ACHN (cell line): ENCODE data around the gene TBX20.
"Not testable (repeated sequence)": the region's sequence is repeated elsewhere in the genome, so short reads cannot be mapped to it uniquely, and the experiment has no call there.

Experiments
- DNase-seq: peaks from one replicate; pipeline ENCODE4 v3.0.0-alpha.2; 2015
- in situ Hi-C: cut with HindIII; loops from 2 replicates; pipeline ENCODE4 v1.10.0; 2017; ENCODE audit warnings: low sequenced_read_pairs, low pct_ligation_motif_present, low pct_unique_long_range_greater_than_20kb

Gene TBX20

DNA sequence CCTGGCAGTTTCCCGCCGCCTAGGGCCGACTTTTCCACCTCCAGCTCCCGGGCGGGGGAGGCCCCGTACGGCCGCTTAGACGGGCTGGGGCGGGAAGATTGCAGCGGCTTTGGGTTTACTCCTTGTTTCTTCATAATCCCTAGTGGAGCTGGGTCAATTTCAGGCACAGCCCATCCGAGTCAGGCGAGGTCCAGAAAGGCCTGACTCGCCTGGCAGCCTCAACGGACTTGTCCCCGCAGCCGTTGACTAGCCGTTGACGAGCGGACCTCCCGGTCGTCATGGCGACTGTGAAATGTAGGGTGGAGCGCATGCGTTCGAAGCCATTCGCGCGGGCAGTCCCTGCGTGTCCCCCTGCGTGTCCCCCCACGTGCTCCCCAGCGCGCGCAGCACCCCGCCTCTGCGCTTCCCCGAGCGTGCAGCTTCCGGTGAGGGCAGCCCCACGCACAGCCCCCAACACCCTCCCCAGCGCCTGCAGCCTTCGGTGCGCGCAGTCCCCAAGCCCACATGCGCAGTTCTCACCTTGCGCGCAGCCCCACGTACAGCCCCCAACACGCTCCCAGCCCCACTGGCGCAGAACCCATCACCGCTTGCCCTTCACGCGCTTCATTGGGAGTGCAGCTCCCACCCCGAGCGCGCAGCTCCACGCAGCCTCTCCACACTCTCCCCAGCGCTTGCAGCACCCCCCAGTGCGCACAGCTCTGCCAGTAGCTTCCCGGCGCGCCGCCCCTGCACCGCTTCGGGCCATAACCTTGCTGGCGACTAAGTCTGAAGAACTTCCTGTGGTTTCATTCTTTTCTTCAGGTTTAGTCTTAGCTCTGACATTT, 67.8 kb downstream of the TBX20 start:
- DNase-seq = peak; percentile 88
- in situ Hi-C loops = no loop called here

DNA sequence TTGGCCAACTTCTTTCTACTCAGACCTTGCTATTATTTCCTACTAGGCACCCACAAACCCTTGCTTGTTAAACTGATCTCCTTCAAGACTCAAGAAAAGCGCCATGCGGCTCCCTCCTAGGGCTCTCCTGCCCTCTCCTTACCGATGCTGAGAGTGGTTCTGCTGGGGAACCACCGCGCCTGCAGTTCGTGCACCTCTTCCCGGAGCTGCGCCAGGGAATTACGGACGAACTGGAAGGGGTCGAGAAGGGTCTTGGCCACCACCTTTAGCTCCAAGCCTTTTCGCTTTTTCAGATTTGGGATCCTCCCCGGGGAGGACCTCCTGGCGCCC, 68.4 kb downstream of the TBX20 start:
- DNase-seq, in situ Hi-C loops: not testable (repeated sequence)

DNA sequence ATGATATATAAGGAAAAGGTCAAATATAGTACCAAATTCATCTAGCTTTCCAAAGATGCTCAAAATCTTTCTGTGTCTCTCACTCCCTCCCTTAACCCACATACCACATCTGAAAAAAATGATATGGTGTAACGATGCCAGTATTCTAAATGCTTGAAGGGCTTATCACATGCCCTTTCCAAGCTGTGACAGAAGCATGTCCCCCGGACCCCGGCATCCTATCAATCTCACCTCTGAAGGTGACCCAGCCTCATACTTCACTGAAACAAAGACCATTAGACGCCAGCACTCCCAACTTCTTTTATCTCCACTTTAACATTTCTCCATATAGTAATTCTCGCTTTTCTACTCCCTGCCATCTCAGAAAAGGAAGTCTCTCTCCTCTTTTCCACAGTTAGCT, 68.9 kb downstream of the TBX20 start:
- in situ Hi-C loops, DNase-seq: not testable (repeated sequence)

DNA sequence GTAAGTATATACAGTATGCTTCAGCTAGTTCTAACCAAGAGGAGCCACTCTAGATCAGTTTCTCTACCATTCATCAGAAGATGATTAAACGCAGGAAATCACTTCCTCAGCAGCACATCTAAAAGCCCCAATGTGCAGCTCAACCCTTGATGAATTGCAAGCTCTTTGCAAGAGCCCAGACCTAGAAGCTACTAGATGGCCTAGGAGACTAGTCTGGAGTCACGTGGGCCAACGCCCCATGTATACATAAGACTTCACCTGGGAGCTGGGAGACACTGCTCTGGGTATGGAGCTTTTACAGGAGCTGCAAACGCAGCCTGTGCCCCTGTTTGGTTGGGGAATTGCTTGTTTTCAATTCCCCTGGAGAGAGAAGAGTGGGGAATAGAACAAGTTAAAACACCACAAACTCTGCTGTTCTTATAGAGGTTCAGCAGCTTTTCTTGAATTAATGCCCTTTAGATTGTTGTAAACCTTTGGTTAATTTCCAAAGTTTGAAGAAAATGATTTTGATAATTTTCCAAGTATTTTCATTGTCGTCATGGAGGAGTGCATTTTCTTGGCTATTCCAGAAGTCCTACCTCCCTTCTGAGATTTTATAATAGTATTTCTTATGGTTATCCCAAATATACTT, 69.9 kb downstream of the TBX20 start:
- peak; percentile 48 for DNase-seq
- in situ Hi-C loops = not testable (repeated sequence)

DNA sequence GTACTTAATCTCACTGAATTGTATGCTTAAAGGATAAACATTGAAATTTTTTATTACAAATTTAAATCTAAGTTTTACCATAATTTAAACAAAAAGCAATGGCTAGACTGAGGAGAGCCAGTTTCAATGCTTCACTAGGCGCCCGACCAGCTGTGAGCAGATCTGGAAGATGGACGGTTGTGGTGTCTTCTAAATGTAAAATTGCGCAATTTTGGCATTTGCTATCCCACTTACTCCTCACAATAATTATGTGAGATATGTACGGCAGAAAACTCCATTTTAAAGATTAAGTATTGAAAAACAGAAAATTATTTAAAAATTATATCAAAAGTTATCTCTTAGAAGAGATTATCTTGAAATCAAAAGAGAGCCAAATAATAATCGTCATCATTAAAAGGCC, 73.2 kb downstream of the TBX20 start:
- DNase-seq, in situ Hi-C loops: not testable (repeated sequence)

DNA sequence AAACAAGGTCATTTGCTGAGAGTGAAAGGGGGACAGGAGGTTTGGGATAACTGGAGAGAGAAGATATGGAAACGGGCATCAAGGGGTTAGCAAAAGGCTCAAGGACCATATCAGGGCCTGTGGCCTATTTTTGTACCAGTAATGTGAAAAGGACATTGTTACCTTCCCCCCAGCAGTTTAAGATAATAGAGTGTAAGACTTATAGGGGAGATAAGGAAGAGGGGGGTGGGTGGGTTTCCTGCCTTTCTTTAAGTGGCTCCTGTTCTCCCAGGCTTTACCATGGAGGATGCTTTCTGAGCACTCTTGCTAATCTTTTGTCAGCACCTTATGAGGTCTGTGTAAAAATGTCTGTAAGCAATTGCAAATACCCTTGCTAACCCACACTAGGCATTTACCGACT, 80.7 kb downstream of the TBX20 start:
- in situ Hi-C loops, DNase-seq: not testable (repeated sequence)

DNA sequence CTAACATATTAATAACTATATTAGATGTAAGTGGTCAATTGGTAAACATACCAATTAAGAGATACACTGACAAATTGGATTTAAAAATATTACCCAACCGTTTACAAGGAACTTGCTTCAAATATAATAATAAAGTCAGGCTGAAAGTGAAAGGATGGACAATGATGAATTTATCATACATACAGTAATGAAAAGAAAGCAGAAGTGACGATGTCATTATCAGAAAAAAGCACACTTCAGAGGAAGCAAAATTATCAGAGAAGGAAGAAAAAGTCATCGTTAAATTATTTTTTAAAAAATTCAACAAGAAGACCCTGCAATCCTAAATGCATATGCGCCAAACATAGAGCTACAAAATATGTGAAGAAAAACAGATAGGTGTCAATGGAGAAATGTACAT, 81.8 kb downstream of the TBX20 start:
- DNase-seq, in situ Hi-C loops: not testable (repeated sequence)

DNA sequence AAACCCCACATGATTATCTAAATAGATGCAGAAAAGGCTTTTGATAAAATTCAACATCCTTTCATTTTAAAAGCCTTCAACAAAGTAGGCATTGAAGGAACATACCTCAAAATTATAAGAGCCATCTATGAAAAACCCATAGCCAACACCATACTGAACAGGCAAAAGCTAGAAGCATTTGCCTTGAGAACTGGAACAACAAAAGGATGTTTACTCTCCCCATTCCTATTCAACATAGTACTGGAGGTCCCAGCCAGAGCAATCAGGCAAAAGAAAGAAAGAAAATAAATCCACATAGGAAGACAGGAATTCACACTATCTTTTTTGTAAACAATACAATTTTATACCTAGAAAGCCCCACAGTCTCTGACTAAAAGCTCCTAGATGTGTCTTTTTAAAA, 86.2 kb downstream of the TBX20 start:
- DNase-seq, in situ Hi-C loops: not testable (repeated sequence)

DNA sequence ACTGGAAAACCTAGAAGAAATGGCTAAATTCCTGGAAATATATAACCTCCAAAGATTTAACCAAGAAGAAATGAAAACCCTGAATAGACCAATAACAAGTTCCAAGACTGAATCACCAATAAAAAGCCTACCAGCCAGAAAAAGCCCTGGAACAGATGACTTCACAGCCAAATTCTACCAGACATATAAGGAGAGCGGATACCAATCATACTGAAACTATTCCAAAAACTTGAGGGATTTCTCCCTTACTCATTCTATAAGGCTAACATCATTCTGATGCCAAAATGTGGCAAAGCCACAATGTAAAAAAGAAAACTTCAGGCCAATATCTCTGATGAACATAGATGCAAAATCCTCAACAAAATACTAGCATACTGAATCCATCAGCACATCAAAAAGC, 86.7 kb downstream of the TBX20 start:
- in situ Hi-C loops, DNase-seq: not testable (repeated sequence)

DNA sequence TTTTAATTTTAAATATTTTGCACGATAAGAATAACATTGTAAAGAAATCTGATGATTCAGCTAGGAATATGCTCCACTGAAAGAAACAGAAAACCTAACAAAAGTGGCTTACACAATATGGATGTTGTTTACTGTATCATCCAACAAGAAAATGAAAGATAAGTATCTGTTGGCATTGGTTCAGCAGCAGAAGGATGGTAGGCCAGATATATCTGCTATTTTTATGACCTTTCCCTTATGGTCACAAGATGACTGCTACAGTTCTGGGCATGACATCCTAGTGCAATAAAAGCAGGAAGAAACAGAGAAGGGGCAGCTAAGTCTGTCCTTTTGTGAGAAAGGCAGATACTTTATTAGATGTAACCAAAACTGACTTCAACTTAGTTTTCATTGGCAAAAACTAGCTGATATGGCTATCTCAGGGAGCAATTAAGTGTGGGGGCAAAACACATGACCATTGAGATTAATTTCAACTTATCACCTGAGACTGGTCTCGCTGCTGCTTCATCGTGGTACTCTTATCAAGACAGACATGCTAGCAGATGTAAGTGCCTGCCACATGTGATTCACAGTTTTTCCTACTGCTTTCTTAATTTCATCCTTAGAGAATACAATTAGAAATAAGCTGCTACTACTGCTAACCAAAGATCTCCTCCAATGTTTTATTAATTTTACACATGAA, 92.7 kb downstream of the TBX20 start:
- DNase-seq, in situ Hi-C loops: not testable (repeated sequence)
